ENCODE results near the gene FERMT3.

Gene FERMT3

DNA sequence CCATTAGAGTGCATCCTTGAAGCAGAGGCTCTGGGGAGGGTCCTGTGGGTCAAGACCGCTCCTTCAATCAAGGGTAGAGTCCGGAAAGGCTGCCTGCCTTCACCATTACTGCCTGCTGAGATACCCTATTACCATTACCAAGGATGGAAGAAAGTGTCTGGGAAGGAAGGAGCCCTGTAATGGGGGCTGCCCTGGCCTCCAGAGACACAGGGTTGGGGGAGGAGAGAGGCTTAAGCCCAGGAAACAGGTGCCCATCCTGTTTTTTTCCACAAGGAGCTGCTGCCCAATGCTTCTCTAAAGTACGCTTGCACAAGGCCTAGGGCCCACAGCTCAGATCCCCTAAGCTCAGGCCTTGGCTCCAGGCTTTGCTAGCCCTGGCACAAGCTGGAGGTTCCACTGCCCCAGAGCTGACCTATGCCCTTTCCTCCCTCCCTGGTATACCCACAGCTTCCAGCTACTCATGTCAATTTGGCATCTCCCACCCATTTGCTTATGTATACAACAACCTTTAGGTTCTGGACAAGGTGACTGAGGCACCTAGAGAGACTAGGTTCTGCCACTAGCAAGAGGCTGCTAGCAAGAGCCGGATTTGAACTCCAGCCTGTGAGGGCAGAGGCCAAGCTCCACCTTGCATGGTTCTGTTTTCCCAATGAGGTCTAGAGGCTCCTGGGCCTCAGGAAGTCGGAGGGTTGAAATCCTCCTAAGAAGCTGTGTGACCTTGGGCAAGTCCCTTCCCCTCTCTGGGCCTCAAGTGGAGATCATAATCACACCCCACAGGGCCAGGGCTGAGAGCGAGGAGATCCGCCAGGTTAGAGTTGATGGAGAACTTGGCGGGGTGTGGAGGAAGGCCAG is 43.3 kb downstream of the FERMT3 start:
- DNase-seq = no peak

DNA sequence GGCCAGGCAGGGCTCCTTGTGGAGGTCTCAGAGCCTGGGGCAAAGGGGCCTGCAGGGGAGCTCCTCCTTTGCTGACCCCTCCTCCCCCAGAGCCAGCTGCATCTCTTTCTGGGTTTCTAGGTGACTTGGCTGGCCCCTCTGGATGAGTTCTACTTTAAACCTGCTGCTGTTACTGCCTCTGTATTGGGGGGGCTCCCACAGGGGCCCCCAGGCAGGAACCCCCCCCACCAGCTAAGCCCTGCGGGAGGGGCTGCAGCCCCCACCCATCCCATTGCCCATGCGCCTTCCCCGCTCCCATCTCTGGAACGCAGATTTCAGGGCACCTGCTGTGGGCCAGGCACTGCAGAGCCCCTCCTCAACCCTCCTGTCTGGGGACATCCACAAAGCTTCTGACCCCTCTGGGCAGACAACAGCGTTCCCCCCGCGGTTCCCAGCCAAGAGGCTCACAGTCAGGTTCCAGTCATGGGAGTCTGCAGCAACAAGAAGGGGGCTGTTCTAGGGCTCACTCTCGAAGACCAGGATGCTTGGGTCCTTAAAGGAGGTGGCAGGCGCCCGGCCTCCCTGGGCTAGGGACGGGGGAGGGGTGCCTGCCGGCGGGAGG is 44.0 kb downstream of the FERMT3 start:
- no peak for DNase-seq

DNA sequence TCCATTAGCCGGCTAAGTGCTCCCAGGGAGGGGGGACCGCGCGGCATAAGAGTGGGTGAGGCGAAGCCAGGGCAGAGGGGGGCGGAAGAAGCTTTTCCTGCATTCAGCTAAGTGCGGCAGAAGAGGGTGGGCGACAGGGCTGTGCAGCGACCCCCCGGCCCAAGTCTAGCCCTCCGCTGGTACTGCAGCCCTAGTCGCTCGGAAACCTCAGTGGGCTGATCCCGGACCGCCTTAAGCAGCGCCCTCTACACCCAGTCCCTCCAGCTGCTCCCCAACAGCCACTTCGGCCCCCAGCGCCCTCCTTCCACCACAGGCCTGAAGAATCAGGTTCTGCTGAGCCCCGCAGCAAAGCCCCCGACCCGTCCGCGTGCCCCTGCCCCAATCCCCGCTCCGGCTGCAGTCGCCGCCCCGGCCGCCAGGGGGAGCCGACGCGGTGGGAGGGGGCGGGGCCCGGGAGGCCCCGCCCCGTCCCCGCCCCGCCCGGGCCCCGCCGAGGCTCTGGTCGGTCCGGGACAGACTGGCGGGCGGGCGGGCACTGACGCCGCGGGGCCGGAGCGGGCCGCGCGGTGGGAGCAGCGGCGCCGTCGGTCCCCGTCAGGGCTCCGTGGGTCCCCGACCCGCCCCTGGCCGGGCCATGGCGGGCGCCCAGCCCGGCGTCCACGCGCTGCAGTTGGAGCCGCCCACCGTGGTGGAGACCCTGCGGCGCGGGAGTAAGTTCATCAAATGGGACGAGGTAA is 44.7 kb downstream of the FERMT3 start, which contains the start of gene PLCB3:
TSS of gene PLCB3 (plus strand) at position 515 of the 737 bp plus-strand sequence. CDS start at position 635, 120 bp downstream.
- DNase-seq = peak; percentile 71 to 91 (median 88)

DNA sequence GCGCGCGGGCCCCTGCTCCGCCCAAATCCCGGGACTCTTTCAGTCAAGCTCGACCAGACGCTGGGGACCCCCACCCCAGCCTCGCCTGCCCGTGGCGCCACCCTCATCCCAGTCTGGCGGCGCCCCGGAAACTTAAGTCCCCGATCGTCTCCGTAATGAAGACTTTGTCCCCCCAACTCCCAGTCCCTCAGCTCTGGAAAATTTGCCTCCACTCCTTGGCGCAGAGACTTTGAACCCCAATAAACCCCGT is 45.2 kb downstream of the FERMT3 start:
- no peak for DNase-seq

DNA sequence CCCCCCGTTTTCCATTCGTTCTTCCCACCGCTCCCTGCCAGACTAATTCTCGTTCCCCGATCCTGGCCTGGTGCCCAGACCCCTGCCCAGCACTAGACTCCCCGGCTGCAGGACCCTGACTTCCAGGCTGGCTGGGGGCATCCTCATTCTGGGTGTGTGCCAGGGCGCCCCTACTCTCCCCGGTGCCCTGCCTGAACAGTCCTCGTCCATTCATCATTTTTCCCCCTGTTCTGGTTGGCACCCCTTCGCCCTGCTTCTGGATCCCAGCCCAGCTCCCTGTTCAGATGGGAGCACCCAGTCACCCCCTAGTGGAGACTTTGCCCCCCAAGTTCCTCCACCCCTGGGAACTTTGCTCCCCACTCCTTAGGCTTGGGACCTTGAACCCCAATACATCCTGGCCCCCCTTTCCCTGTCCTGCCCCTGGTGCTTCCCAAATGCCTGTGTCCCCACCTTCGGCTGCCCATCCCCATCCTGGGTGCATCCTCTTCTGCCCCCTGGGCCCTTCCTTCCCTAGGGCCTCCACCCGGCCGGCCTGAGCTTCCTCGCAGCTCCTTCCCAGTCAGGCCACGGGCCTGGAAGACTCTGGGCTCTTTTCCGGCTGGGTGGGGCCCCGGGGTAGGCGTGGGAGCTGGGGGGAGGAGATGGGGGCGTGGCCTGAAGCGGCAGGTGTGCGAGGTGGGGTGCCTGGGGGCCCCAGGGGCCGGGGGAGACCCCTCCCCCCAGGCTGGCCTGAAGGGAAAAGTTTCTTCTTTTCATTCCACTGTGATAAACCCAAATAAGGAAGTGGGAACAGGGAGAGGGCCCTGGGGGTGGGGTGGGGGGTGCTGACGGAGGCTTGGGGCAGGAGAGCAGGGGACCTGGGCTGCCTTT is 45.7 kb downstream of the FERMT3 start:
- peak; percentile 60 to 85 (median 68) for DNase-seq

DNA sequence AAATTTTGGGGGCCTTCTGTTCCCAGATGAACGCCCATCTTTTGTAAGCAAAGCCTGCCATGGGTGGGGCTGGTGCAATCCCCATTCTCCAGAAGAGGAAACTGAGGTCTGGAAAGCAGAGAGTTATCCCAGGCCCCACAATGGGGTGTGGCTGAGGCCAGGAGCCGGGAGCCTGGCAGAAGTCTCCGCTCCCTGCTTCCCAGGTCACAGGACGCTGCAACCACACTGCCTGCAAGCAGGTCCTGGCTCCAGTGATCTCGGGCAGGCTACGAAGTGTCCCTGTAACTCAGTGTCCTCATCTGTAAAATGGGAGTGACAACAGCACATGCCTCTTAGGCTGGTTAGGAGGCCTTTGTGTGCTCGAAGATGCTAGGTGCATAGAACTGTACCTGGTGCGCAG is 46.5 kb downstream of the FERMT3 start:
- no peak for DNase-seq

DNA sequence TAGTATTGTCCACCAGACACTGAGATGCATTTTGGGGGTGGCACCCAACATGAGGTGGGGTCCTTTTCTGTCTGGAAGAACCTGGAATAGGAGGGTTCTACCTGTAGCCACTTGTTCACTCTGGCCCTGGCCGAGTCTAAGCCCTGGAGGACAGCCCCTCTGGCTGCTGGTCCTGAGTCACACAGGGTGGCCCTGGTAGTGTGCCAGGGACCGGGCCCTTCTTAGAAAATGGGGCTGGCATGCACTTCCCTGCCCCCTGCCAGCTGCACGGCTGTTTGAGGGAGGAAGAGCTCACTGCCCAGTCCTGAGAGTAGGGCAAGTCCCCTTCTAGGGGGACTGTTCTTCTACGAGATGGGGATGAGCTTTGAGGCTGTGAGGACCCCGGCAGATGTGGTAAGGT is 47.0 kb downstream of the FERMT3 start:
- DNase-seq = no peak

DNA sequence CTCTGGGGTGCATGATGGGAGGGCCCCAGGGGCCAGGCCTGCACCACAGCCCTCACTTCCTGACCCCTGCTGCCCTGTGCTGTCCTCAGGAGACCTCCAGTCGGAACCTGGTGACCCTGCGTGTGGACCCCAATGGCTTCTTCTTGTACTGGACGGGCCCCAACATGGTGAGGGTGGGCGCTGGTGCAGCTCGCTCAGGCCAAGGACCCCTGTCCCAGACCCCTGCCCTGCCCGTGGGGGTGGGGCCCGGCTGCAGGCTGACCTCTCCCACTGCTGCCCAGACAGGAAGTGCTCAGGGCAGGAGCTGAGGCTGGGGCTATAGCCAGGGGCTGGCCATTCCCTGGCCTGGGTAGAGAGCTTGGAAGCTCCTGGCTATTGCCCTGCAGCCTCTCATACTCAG is 47.8 kb downstream of the FERMT3 start:
- no peak for DNase-seq

DNA sequence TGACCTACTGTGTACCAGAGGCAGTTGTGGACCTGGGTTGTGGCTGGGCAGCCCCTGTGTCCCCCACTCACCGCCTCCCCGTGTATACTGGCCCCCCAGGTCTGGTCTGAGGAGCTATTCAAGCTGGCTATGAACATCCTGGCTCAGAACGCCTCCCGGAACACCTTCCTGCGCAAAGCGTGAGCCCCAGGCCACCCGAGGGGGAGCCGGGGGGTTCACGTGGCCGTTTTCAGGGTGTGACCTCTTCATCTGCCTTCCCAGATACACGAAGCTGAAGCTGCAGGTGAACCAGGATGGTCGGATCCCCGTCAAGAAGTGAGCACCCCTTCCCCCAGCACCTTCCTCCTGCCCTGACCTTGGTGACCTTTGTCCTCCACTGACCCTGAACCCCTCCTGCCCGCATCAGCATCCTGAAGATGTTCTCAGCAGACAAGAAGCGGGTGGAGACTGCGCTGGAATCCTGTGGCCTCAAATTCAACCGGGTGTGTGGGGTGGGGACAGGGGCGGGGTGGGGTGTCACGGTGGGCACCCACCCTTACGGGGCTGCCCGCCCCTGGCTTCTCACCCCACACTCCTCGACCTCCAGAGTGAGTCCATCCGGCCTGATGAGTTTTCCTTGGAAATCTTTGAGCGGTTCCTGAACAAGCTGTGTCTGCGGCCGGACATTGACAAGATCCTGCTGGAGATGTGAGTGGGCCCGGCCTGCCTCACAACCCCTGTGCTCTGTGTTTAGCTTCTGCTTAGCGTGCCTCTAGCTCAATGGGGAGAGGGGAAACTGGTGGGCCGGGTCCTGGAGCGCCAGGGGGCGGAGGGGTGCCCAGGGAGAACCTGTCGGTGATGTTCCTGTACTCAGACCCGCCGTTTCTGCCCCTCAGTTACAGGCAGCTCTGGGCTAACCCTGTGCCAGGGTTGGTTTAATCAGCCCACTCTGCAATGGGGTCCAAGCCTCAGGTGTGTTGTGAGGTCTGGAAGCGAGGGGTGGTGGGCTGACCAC is 48.9 kb downstream of the FERMT3 start:
- no peak for DNase-seq

DNA sequence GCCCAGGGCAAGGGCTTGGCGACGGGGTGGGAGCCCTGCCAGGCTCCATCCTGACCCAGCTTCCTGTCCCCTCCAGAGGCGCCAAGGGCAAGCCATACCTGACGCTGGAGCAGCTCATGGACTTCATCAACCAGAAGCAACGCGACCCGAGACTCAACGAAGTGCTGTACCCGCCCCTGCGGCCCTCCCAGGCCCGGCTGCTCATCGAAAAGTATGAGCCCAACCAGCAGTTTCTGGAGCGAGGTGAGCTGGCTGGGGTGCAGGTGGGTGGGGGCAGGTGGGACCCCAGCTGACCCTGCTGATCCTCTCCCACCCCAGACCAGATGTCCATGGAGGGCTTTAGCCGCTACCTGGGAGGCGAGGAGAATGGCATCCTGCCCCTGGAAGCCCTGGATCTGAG is 49.8 kb downstream of the FERMT3 start:
- DNase-seq = no peak

DNA sequence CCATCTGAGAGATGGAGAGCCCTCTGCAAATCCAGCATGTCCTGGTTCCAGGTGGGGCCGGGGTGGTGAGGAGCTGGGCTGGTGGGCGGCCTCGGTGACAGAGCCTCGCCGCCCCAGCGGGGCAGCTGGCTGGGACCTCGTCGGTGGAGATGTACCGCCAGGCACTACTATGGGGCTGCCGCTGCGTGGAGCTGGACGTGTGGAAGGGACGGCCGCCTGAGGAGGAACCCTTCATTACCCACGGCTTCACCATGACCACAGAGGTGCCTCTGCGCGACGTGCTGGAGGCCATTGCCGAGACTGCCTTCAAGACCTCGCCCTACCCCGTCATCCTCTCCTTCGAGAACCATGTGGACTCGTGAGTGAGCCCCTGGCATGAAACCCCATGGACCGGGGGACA is 51.8 kb downstream of the FERMT3 start:
- DNase-seq = no peak

DNA sequence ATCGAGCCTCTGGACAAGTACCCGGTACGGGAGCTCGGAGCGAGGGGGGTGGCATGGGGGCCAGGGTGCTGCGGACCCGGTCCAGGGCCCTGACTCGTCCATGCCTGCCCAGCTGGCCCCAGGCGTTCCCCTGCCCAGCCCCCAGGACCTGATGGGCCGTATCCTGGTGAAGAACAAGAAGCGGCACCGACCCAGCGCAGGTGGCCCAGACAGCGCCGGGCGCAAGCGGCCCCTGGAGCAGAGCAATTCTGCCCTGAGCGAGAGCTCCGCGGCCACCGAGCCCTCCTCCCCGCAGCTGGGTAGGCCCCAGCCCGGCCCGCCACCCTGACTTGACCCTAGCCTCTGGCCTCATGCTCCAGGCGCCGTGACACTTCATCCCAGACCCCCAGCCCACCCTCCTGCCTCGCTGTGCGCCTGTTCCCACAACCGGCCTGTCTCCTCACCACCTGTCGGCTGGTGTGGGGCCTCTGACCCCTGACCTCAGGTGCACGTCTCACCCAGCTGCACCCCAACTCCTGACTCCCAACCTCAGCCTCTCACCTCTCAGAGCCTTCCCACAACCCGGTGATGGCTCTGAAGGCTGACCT is 52.5 kb downstream of the FERMT3 start:
- no peak for DNase-seq

DNA sequence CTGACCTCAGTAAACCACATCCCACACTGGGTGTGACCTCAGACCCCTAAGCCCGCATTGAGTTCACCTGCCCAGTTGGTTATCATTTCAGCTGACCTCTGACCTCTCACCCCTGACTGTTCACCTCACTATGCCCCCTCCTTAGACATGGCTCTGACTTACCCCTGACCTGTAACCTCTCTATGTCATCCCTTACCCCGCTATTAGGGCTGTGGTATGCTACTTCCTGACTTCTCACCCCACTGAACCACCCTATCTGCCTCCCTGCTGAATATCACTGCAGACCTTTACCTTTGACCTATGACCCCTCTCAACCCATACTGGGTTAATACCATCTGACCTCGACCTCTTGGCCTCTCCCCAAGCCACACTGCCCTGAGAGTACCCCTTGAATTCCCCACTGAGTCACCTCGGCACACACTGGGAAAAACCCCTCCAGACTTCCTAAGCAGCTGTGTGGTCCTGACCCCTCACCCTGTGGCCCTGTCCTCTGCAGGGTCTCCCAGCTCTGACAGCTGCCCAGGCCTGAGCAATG is 53.1 kb downstream of the FERMT3 start:
- no peak for DNase-seq

DNA sequence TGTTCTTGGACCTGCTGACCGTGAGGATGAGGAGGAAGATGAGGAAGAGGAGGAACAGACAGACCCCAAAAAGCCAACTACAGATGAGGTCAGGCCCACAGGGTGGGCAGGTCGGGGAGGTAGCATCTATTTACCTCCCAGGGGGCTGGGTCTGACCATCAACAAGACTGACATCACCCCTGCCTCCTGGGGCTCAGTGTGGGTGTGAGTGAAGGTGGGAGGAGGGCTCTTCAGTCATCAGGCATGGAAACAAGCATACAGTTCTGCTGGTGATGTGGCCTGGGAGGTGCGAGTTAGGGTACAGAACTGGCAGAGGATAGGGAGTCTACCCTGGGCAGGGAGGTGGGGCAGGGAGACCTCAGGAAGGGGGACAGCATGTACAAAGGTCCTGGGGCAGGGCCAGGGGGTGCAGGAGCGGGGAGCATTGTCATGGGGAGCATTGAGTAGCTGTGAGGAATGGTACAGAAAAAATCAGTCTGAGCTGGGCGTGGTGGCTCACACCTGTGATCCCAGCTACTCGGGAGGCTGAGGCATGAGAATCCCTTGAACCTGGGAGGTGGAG is 53.7 kb downstream of the FERMT3 start:
- DNase-seq = peak in 2 of 4 experiments; percentile 31 to 38

DNA sequence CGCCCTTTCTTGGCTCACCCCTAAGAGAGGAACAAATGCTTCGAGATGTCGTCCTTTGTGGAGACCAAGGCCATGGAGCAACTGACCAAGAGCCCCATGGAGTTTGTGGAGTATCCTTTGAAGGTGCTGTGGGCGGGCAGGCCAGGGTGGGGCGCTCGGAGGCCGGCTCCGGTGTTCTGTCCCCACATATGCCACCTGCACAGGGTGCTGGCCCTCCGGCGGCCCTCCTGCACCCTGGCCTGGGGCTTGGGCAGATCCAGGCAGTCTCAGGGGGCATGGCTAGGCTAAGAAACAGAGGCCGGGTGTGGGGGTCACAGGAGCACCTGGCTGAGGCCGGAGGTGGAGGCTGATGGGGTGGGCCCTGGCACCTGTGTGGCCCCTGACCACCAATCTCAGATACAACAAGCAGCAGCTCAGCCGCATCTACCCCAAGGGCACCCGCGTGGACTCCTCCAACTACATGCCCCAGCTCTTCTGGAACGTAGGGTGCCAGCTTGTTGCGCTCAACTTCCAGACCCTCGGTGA is 55.1 kb downstream of the FERMT3 start:
- DNase-seq = no peak

DNA sequence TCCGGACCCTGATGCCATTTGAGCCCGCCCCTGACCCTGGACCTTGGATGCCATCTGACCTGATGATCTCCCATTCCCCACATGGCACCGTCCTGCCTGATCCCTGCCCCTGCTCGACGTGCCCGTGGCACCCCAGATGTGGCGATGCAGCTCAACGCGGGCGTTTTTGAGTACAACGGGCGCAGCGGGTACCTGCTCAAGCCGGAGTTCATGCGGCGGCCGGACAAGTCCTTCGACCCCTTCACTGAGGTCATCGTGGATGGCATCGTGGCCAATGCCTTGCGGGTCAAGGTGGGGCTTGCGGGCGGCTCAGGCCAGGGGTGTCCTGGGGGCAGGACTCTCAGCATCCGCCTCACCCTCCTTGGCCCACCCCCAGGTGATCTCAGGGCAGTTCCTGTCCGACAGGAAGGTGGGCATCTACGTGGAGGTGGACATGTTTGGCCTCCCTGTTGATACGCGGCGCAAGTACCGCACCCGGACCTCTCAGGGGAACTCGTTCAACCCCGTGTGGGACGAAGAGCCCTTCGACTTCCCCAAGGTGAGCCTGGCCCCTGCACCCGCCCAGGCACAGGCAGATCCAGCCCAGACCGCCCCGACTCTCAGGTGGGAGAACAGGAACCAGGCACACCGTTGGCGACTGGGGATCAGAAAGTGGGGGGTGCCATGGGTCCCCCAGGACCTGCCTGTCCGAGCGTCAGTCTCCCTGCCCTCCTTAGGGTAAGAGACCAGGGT is 55.9 kb downstream of the FERMT3 start:
- DNase-seq = no peak

DNA sequence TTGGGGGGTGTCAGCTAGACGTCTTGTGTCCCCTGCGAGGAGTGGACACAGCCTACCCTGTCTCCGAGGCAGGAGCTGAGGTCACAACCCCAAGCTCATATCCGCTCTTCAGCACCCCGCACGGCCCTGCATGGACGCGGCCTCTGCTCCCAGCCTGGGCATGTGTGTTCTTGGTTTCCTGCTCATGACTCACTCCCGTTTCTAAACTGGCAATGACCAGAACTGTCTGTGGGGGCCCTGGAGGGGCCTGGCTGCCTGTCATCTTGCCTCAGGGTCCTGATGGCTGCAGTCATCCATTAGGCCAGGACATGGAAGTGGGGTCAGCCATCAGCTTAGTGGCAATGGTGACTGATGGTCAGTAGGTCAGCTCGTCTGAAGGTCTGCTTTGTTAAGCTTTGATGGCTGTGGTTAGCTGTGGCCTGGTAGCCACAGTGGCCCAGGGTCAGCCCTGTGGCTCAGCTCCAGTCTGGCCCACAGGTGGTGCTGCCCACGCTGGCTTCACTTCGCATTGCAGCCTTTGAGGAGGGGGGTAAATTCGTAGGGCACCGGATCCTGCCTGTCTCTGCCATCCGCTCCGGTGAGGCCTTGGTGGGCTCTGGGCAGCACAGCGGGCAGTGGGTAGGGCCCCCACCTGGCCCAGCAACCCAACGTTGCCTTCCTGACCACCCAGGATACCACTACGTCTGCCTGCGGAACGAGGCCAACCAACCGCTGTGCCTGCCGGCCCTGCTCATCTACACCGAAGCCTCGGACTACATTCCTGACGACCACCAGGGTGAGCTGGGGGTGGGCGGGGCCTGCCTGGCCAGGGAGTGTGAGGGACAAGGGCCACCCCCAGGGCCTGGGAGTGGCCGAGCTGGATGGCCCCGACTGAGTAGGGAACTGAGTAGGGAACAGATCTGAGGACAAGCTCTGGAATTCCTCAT is 56.8 kb downstream of the FERMT3 start:
- no peak for DNase-seq

DNA sequence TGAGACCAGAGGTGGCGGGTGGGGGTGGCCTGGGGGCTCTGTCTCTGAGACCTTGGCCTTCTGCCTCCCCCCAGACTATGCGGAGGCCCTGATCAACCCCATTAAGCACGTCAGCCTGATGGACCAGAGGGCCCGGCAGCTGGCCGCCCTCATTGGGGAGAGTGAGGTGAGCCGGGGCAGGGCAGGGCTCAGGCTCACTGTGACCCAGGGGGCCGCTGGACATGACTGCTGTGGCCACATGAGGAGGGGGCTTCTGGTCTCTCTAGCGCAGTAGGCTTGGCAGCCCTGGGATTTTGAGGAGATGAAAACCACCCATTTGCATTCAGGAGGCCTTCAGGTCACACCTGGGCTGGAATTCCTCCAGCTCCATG is 57.4 kb downstream of the FERMT3 start:
- DNase-seq = no peak
